Stomach (tissue), 9 donors: ENCODE results near the gene IPCEF1. TPM values are rescaled to one million over a fixed set of nuclear protein-coding genes. Genes with fewer than 3 reads are reported as not detected.
"Not testable (repeated sequence)": the region's sequence is repeated elsewhere in the genome, so short reads cannot be mapped to it uniquely, and the experiment has no call there.

Experiments
- DNase-seq, 2 donors: peaks; one replicate each; pipeline versions ENCODE4 v3.0.0 to v3.0.0-alpha.2; 2013 to 2019
- H3K27ac ChIP-seq, 5 donors: fragments of 200-600 bp in 4 of 5; sonication (generic) in 4 of 5; one replicate each; pipeline ENCODE4 v1.5.1; 2013 to 2019; ENCODE audit warnings: mild to moderate bottlenecking in 1 of 5, moderate library complexity in 1 of 5
- H3K27me3 ChIP-seq, 3 donors: fragments of 200-600 bp; sonication (generic); one replicate each; pipeline ENCODE4 v1.5.1; 2017 to 2019; ENCODE audit warnings: mixed run types in 1 of 3
- H3K36me3 ChIP-seq, 4 donors: fragments of 200-600 bp; sonication (generic); 1 replicate in 3 of 4; 2 replicates in 1 of 4; pipeline ENCODE4 v1.5.1; 2016 to 2019
- H3K4me1 ChIP-seq, 4 donors: fragments of 200-600 bp; sonication (generic); one replicate each; pipeline ENCODE4 v1.5.1; 2016 to 2019
- H3K4me3 ChIP-seq, 4 donors: fragments of 200-600 bp; sonication (generic) in 3 of 4; one replicate each; pipeline ENCODE4 v1.5.1; 2016 to 2019; ENCODE audit warnings: mild to moderate bottlenecking in 1 of 4
- H3K9me3 ChIP-seq, 4 donors: fragments of 200-600 bp; sonication (generic); one replicate each; pipeline ENCODE4 v1.5.1; 2016 to 2019
- CTCF ChIP-seq, 7 experiments: fragments of 450-650 bp in 4 of 7; fragments of 200-600 bp in 3 of 7; sonication (generic) in 3 of 7; IDR thresholded peaks; one replicate each; pipeline ENCODE4 v1.5.1; 2016 to 2019; ENCODE audit warnings: antibody characterized with exemption in 7 of 7, control low read depth in 2 of 7, mild to moderate bottlenecking in 1 of 7
- EP300 ChIP-seq: sonication (generic); formaldehyde crosslinking; IDR thresholded peaks from one replicate; pipeline ENCODE4 v1.6.1; 2017; ENCODE audit warnings: antibody characterized with exemption
- POLR2A ChIP-seq, 4 donors: fragments of 450-650 bp; IDR thresholded peaks; one replicate each; pipeline ENCODE4 v1.6.1; 2016; ENCODE audit warnings: antibody characterized with exemption in 4 of 4, control low read depth in 2 of 4, mild to moderate bottlenecking in 1 of 4, moderate library complexity in 1 of 4
- POLR2AphosphoS5 ChIP-seq, 3 donors: sonication (generic); formaldehyde crosslinking; IDR thresholded peaks; one replicate each; pipeline ENCODE4 v1.6.1; 2016; ENCODE audit warnings: antibody characterized with exemption in 3 of 3
- WGBS, 5 donors: extraction: QIAGEN DNeasy Blood & Tissue Kit in 3 of 5; methylation state at CpG; one replicate each; pipeline versions ENCODE4 v1.1.5 to v1.1.7; 2013 to 2018; 5-methylcytosine and 5-hydroxymethylcytosine counted together
- intact Hi-C: fragments of 100-400 bp; cut with DNase I; formaldehyde crosslinking; loops from one replicate; pipeline ENCODE4 v1.15.1; 2023; ENCODE audit warnings: low total_unique reads
- polyA plus RNA-seq, 3 donors: library from polyadenylated mRNA; stranded (reverse); fragments of 200-250 nt; gene quantifications; one replicate each; pipeline ENCODE4 v1.2.3, GENCODE V29; 2013
- total RNA-seq, 5 donors: library from RNA; depleted of rRNA; stranded (reverse); fragments of >200 nt; gene quantifications; one replicate each; pipeline versions ENCODE4 v1.1.0 to v1.2.3, GENCODE V29; 2014 to 2016
- donor health status: healthy with polysubstance abuse.
- donor health status: Bipolar disorder and iron deficiency.
- donor health status: healthy.

Gene IPCEF1
- total and polyA plus RNA-seq, 8 donors: under 0.01 to 47.1 (median 1.4) TPM; not detected in 2

DNA sequence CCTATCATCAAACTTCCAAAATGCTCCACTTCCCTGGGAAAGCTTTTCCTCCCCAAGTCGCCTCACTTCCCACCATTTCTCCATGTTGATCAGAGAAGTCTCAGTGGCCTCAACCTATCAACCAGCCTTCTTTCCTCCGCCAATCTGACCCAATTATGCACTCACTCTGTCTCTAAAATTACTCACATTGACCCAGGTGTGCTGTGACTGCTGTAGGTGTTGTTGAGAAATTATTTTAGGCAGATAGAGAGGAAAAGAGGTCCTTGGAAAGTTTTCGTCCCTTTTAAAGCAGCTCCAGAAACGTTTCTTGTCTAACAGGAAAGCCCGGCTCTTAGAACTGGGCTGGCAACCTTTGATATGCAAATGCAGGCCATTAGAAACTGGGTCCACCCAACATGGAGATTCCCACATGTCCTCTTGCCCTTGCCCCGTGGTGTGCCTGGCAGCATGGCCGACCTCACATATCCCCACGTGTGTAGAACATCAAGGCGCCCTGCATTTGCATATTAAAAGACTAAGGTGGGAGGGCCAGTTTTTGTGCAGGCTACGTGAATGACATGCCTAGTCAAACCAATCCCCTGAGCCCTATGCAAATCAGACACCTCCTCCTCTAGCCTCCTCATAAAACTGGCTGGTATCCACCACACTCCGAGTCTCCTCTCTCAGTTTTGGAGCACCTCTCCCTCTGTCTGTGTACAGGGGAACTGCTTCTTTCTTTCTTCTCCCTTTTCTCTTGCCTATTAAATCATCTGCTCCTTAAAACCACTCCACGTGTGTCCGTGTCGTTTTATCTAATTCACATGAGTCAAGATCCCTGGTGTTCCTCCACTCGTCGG, 12.9 kb downstream of the IPCEF1 start:
- Histone ChIP-seq H3K4me1 (no peaks in the 10 kb centered on the region), H3K27ac (peak overlapping the region; percentile 23 to 60 (median 56)), H3K36me3 (no peaks in the 10 kb centered on the region), H3K4me3 (peak overlapping the region in 3 of 4 donors; percentile 2 to 29 (median 17)), H3K27me3 (no peaks in the 10 kb centered on the region), H3K9me3 (peaks cover 0 to 6% (median 0%) of the 10 kb centered on the region in 4 donors)
- DNase-seq: peak; percentile 81 to 84
- intact Hi-C loops: no loop called here
- peak in 4 of 7 experiments; percentile 17 to 84 (median 62) for TF ChIP-seq CTCF (IDR thresholded peaks at IDR 0.05)
- TF ChIP-seq POLR2AphosphoS5 (IDR thresholded peaks at IDR 0.05): peak in 2 of 3 donors; percentile 8 to 62
- no peak for TF ChIP-seq POLR2A (IDR thresholded peaks at IDR 0.05)
- WGBS, 5 donors: 31 to 42% (median 40%) methylated on average over 16 of the region's 16 CpGs

- intact Hi-C loops: no loop called here
- H3K36me3 ChIP-seq: no peaks in the 10 kb centered on the region
- no peaks in the 10 kb centered on the region for H3K27me3 ChIP-seq
- TF ChIP-seq POLR2AphosphoS5 (IDR thresholded peaks at IDR 0.05) (no peak), EP300 (no peak), CTCF (IDR thresholded peaks at IDR 0.05) (no peak), POLR2A (IDR thresholded peaks at IDR 0.05) (no peak)
- H3K4me1 ChIP-seq: no peaks in the 10 kb centered on the region
- WGBS, 5 donors: 63 to 80% (median 75%) methylated on average over 5 of the region's 5 CpGs
- no peak overlapping the region for H3K4me3 ChIP-seq
- no peak for DNase-seq
- H3K9me3 ChIP-seq: peaks cover 0 to 6% (median 0%) of the 10 kb centered on the region in 4 donors
- H3K27ac ChIP-seq: no peak overlapping the region
Measured at GRCh38 chr6:154341871-154342270, 14.7 kb downstream of the IPCEF1 start.

DNA sequence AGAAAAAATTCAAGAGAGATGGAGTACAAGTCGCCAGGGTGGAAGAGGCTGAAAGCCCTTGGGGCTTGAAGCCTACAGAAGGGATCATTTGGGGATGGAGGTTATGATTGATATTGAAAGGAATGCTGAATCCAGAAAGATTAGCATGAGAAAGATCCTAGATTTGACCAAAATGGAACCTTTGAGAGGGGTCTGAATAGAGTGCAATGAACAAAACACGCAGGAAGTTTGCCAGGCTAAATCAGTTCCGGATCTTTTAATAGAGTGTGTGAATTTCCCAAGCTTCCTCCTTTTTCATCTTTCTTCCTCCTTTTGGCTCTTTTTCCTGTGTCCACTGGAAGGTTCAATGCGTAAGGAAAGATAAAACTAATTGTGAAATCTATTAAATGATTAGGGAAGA, 15.3 kb downstream of the IPCEF1 start:
- H3K36me3 ChIP-seq: no peaks in the 10 kb centered on the region
- H3K9me3 ChIP-seq: peaks cover 0 to under 1% (median 0%) of the 10 kb centered on the region in 4 donors
- TF ChIP-seq CTCF (IDR thresholded peaks at IDR 0.05) (no peak), EP300 (no peak), POLR2AphosphoS5 (IDR thresholded peaks at IDR 0.05) (no peak), POLR2A (IDR thresholded peaks at IDR 0.05) (no peak)
- intact Hi-C loops: no loop called here
- 65 to 73% (median 68%) methylated on average over 4 of the region's 4 CpGs for WGBS, 5 donors
- no peaks in the 10 kb centered on the region for H3K4me1 ChIP-seq
- no peak for DNase-seq
- H3K27ac ChIP-seq: no peak overlapping the region
- H3K27me3 ChIP-seq: no peaks in the 10 kb centered on the region
- H3K4me3 ChIP-seq: no peak overlapping the region

DNA sequence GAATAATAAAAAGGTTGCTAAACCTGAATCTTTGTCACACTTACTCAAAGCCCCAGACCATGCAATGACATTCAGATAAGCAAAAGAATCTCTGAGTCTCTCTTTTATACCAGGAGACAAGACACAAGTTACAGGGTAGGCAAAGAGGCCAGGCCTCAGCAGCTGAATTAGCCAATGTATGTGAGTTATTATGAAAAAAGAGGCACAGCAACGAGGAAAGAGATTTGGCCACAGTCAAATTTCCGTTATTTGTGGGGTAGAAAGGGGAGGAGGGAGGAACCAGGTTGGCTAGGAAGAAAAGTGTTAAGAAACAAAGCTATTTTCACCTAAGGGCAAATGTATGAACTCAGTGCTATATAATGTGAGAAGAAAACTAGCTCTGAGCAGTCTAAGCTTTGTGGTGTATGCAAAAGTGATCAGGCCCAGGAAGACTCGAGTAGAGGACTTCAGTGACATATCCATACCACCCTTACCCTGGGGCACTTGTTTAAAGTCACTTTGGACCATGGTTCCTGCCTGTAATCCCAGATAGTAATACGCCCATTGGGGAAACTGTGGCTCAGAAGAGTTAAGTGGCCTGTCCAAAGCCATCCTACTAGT, 19.1 kb downstream of the IPCEF1 start:
- Histone ChIP-seq H3K27ac (no peak overlapping the region), H3K4me1 (no peaks in the 10 kb centered on the region), H3K4me3 (no peak overlapping the region), H3K36me3 (no peaks in the 10 kb centered on the region), H3K9me3 (no peaks in the 10 kb centered on the region), H3K27me3 (no peaks in the 10 kb centered on the region)
- no peak for DNase-seq
- intact Hi-C loops: no loop called here
- TF ChIP-seq CTCF (IDR thresholded peaks at IDR 0.05) (no peak), POLR2A (IDR thresholded peaks at IDR 0.05) (no peak), EP300 (no peak), POLR2AphosphoS5 (IDR thresholded peaks at IDR 0.05) (no peak)
- WGBS, 5 donors: 80 to 87% (median 82%) methylated on average over 4 of the region's 4 CpGs

- H3K27ac ChIP-seq, H3K4me1 ChIP-seq, H3K36me3 ChIP-seq, DNase-seq, H3K9me3 ChIP-seq, H3K4me3 ChIP-seq, H3K27me3 ChIP-seq, intact Hi-C loops: not testable (repeated sequence)
- 95 to 100% (median 97%) methylated on average over 1 of the region's 1 CpG for WGBS, 5 donors
Measured at GRCh38 chr6:154334147-154334546, 22.5 kb downstream of the IPCEF1 start.
